ENCODE data around the gene RAB6B.
A peak's percentile ranks its signal among the peaks of the same experiment; 100 is the strongest.

Gene RAB6B

GRCh38 chr3:133895208-133896001, at the start of gene RAB6B:
Gene RAB6B, minus strand, starts transcription at chr3:133895882. Its CDS starts 416 bp downstream, at chr3:133895466.
- Histone ChIP-seq H3K9me3 (no peaks in the 10 kb centered on the region), H3K27ac (peak within 1 kb of the TSS; percentile 23 to 34), H3K4me1 (peaks cover 0 to 24% (median 18%) of the 10 kb centered on the region in 4 donors), H3K36me3 (no peaks in the 10 kb centered on the region), H3K4me3 (peak within 1 kb of the TSS; percentile 70 to 87), H3K27me3 (no peaks in the 10 kb centered on the region)
- DNase-seq = no peak
- TF ChIP-seq CTCF (IDR thresholded peaks at IDR 0.05) = no peak
- intact Hi-C loops (cut with DNase I; ENCODE audit: low total_unique reads) = no loop called here

GRCh38 chr3:133944641-133945380, 49.1 kb upstream of the RAB6B start:
- peak; percentile 35 to 55 for DNase-seq
- Histone ChIP-seq H3K36me3 (no peaks in the 10 kb centered on the region), H3K9me3 (no peaks in the 10 kb centered on the region), H3K4me1 (peaks cover 0 to 40% (median 13%) of the 10 kb centered on the region in 4 donors), H3K27me3 (no peaks in the 10 kb centered on the region), H3K4me3 (no peak overlapping the region), H3K27ac (no peak overlapping the region)
- intact Hi-C loops (cut with DNase I; ENCODE audit: low total_unique reads) = no loop called here
- no peak for TF ChIP-seq CTCF (IDR thresholded peaks at IDR 0.05)

- Histone ChIP-seq H3K4me1 (peaks cover 0 to 40% (median 13%) of the 10 kb centered on the region in 4 donors), H3K9me3 (no peaks in the 10 kb centered on the region), H3K36me3 (no peaks in the 10 kb centered on the region), H3K27me3 (no peaks in the 10 kb centered on the region), H3K4me3 (no peak overlapping the region), H3K27ac (no peak overlapping the region)
- DNase-seq = peak; percentile 11 to 33
- no peak for TF ChIP-seq CTCF (IDR thresholded peaks at IDR 0.05)
- intact Hi-C loops (cut with DNase I; ENCODE audit: low total_unique reads) = no loop called here
These were observed 48.5 kb upstream of the RAB6B start for GRCh38 chr3:133944181-133944580.

- no peak for TF ChIP-seq CTCF (IDR thresholded peaks at IDR 0.05)
- intact Hi-C loops (cut with DNase I; ENCODE audit: low total_unique reads) = no loop called here
- Histone ChIP-seq H3K36me3 (no peaks in the 10 kb centered on the region), H3K9me3 (no peaks in the 10 kb centered on the region), H3K27ac (no peak overlapping the region), H3K4me3 (no peak overlapping the region), H3K4me1 (peaks cover 0 to 40% (median 13%) of the 10 kb centered on the region in 4 donors), H3K27me3 (no peaks in the 10 kb centered on the region)
- DNase-seq = peak; percentile 21 to 55
These were observed 48.0 kb upstream of the RAB6B start for GRCh38 chr3:133943639-133944141.

- Histone ChIP-seq H3K4me3 (no peak overlapping the region), H3K27ac (no peak overlapping the region), H3K36me3 (no peaks in the 10 kb centered on the region), H3K27me3 (no peaks in the 10 kb centered on the region), H3K4me1 (peaks cover 0 to 45% (median 14%) of the 10 kb centered on the region in 4 donors), H3K9me3 (no peaks in the 10 kb centered on the region)
- DNase-seq = peak in 1 of 2 donors; percentile 33
- intact Hi-C loops (cut with DNase I; ENCODE audit: low total_unique reads) = no loop called here
- TF ChIP-seq CTCF (IDR thresholded peaks at IDR 0.05) = no peak
These were observed 47.4 kb upstream of the RAB6B start for GRCh38 chr3:133943031-133943535.
